H9 (cell line): Measurements from ENCODE around the gene ABCC3. TPM values are rescaled to one million over a fixed set of nuclear protein-coding genes. Genes with fewer than 3 reads are reported as not detected.

ENCODE experiments used
- DNase-seq: peaks from one replicate; pipeline ENCODE4 v3.0.0-alpha.2; 2017
- H2AFZ ChIP-seq: one replicate; pipeline ENCODE4 v1.6.1; 2013; ENCODE audit warnings: mild to moderate bottlenecking, low read length, control low read depth, moderate library complexity
- H2AK5ac ChIP-seq: 2 replicates; pipeline ENCODE4 v1.6.1; 2013; ENCODE audit warnings: low read length, control low read depth, mixed read lengths; ENCODE audit not compliant: insufficient read length
- H2BK120ac ChIP-seq: one replicate; pipeline ENCODE4 v1.6.1; 2013; ENCODE audit warnings: low read depth, mild to moderate bottlenecking, low read length, control low read depth, inconsistent platforms; ENCODE audit not compliant: poor library complexity, severe bottlenecking
- H2BK12ac ChIP-seq: 2 replicates; pipeline ENCODE4 v1.6.1; 2013; ENCODE audit warnings: low read length, control low read depth, mixed read lengths, low read depth; ENCODE audit not compliant: insufficient read length
- H2BK15ac ChIP-seq: 2 replicates; pipeline ENCODE4 v1.6.1; 2013; ENCODE audit warnings: low read depth, low read length, control low read depth
- H2BK20ac ChIP-seq: one replicate; pipeline ENCODE4 v1.6.1; 2013; ENCODE audit warnings: low read depth, mild to moderate bottlenecking, low read length, control low read depth, inconsistent platforms; ENCODE audit not compliant: poor library complexity, severe bottlenecking
- H2BK5ac ChIP-seq: 2 replicates; pipeline ENCODE4 v1.6.1; 2013; ENCODE audit warnings: low read length, control low read depth, mixed read lengths; ENCODE audit not compliant: insufficient read length
- H3K14ac ChIP-seq: 2 replicates; pipeline ENCODE4 v1.6.1; 2013; ENCODE audit warnings: low read length, control low read depth; ENCODE audit not compliant: insufficient read depth
- H3K18ac ChIP-seq: 2 replicates; pipeline ENCODE4 v1.6.1; 2013; ENCODE audit warnings: low read depth, mild to moderate bottlenecking, mixed read lengths, low read length, control low read depth; ENCODE audit not compliant: insufficient read length
- H3K23ac ChIP-seq: 2 replicates; pipeline ENCODE4 v1.6.1; 2013; ENCODE audit warnings: low read length, control low read depth, mixed read lengths, low read depth; ENCODE audit not compliant: insufficient read length
- H3K23me2 ChIP-seq: 2 replicates; pipeline ENCODE4 v1.6.1; 2013; ENCODE audit warnings: low read depth, mild to moderate bottlenecking, mixed read lengths, low read length, control low read depth; ENCODE audit not compliant: insufficient read length, poor library complexity, severe bottlenecking
- H3K27ac ChIP-seq: 2 replicates; pipeline ENCODE4 v1.5.1; 2013; ENCODE audit warnings: low read length, control low read depth, mixed read lengths, low read depth; ENCODE audit not compliant: insufficient read length
- H3K27me3 ChIP-seq: 2 replicates; pipeline ENCODE4 v1.6.1; 2013; ENCODE audit warnings: low read length, control low read depth, inconsistent platforms; ENCODE audit not compliant: insufficient read depth
- H3K4ac ChIP-seq: 2 replicates; pipeline ENCODE4 v1.6.1; 2013; ENCODE audit warnings: low read depth, mild to moderate bottlenecking, control low read depth, inconsistent platforms, low read length, moderate library complexity
- H3K4me1 ChIP-seq: 2 replicates; pipeline ENCODE4 v1.6.1; 2013; ENCODE audit warnings: low read length, control low read depth, inconsistent platforms; ENCODE audit not compliant: insufficient read depth
- H3K4me2 ChIP-seq: 2 replicates; pipeline ENCODE4 v1.6.1; 2013; ENCODE audit warnings: low read length, control low read depth, mixed read lengths; ENCODE audit not compliant: insufficient read length, insufficient read depth
- H3K56ac ChIP-seq: 2 replicates; pipeline ENCODE4 v1.6.1; 2013; ENCODE audit warnings: low read depth, mild to moderate bottlenecking, mixed read lengths, low read length, control low read depth; ENCODE audit not compliant: insufficient read length
- H3K79me1 ChIP-seq: 2 replicates; pipeline ENCODE4 v1.6.1; 2013; ENCODE audit warnings: low read depth, mild to moderate bottlenecking, moderate library complexity, low read length, control low read depth, inconsistent platforms; ENCODE audit not compliant: insufficient read depth, poor library complexity, severe bottlenecking
- H3K79me2 ChIP-seq: 2 replicates; pipeline ENCODE4 v1.6.1; 2013; ENCODE audit warnings: low read length, control low read depth, inconsistent platforms; ENCODE audit not compliant: insufficient read depth
- H3K9ac ChIP-seq: 2 replicates; pipeline ENCODE4 v1.6.1; 2013; ENCODE audit warnings: low read length, control low read depth, mixed read lengths; ENCODE audit not compliant: insufficient read length; ENCODE audit errors: extremely low read depth
- H3K9me3 ChIP-seq: one replicate; pipeline ENCODE4 v1.6.1; 2013; ENCODE audit warnings: low read depth, low read length, inconsistent platforms; ENCODE audit not compliant: control insufficient read depth
- H3T11ph ChIP-seq: one replicate; pipeline ENCODE4 v1.6.1; 2013; ENCODE audit warnings: mild to moderate bottlenecking, low read length, control low read depth, inconsistent platforms
- H4K20me1 ChIP-seq: one replicate; pipeline ENCODE4 v1.6.1; 2013; ENCODE audit not compliant: control insufficient read depth, insufficient read length, insufficient read depth
- H4K5ac ChIP-seq: 2 replicates; pipeline ENCODE4 v1.6.1; 2013; ENCODE audit warnings: low read depth, mild to moderate bottlenecking, mixed read lengths, low read length, control low read depth; ENCODE audit not compliant: insufficient read length
- H4K8ac ChIP-seq: replicated peaks from 2 replicates; pipeline ENCODE4 v1.6.1; 2013; ENCODE audit warnings: low read length, control low read depth, mixed read lengths, low read depth; ENCODE audit not compliant: insufficient read length
- H4K91ac ChIP-seq: 2 replicates; pipeline ENCODE4 v1.6.1; 2013; ENCODE audit warnings: low read depth, mild to moderate bottlenecking, moderate library complexity, mixed read lengths, low read length, control low read depth; ENCODE audit not compliant: insufficient read length
- H3K27ac Mint-ChIP-seq, 3 experiments: 2 replicates in 2 of 3; 3 replicates in 1 of 3; pipeline ENCODE4 v1.8.0; 2020 to 2021; ENCODE audit warnings: mixed read lengths in 3 of 3, mild to moderate bottlenecking in 1 of 3, moderate library complexity in 1 of 3
- H3K27me3 Mint-ChIP-seq: 2 replicates; pipeline ENCODE4 v1.8.0; 2021; ENCODE audit warnings: low read depth, mild to moderate bottlenecking, moderate library complexity, mixed read lengths
- H3K36me3 Mint-ChIP-seq, 3 experiments: 2 replicates in 2 of 3; 3 replicates in 1 of 3; pipeline ENCODE4 v1.8.0; 2020 to 2021; ENCODE audit warnings: low read depth in 3 of 3, mixed read lengths in 3 of 3; ENCODE audit not compliant: insufficient read depth in 1 of 3
- H3K4me1 Mint-ChIP-seq, 2 experiments: 2 replicates each; pipeline ENCODE4 v1.8.0; 2020; ENCODE audit warnings: mixed read lengths in 2 of 2
- H3K4me3 Mint-ChIP-seq, 2 experiments: 2 replicates in 1 of 2; 3 replicates in 1 of 2; pipeline ENCODE4 v1.8.0; 2020 to 2021; ENCODE audit warnings: mild to moderate bottlenecking in 2 of 2, mixed read lengths in 2 of 2, moderate library complexity in 1 of 2
- H3K9me3 Mint-ChIP-seq, 2 experiments: 2 replicates in 1 of 2; 3 replicates in 1 of 2; pipeline ENCODE4 v1.8.0; 2020; ENCODE audit warnings: mild to moderate bottlenecking in 2 of 2, mixed read lengths in 2 of 2, moderate library complexity in 1 of 2
- WGBS: extraction: QIAGEN DNeasy Blood & Tissue Kit; methylation state at CpG from one replicate; pipeline ENCODE4 v1.1.7; 2013; ENCODE audit warnings: missing lambda C conversion rate, low lambda C conversion rate, mixed read lengths; ENCODE audit not compliant: insufficient read length; ENCODE audit errors: extremely low coverage; 5-methylcytosine and 5-hydroxymethylcytosine counted together
- total RNA-seq: library from RNA; stranded (reverse); gene quantifications from 2 replicates; pipeline ENCODE4 v1.2.1, GENCODE V29; 2021
- TF ChIP-seq, protein P1 (sequence below): fragments of 200-600 bp; sonication (generic); conservative IDR thresholded peaks from 3 replicates; pipeline ENCODE4 v1.8.0; 2021; ENCODE audit warnings: antibody characterized with exemption, mild to moderate bottlenecking

Gene ABCC3
- total RNA-seq, 1 experiment from 2014 or later = 0.31 TPM

DNA sequence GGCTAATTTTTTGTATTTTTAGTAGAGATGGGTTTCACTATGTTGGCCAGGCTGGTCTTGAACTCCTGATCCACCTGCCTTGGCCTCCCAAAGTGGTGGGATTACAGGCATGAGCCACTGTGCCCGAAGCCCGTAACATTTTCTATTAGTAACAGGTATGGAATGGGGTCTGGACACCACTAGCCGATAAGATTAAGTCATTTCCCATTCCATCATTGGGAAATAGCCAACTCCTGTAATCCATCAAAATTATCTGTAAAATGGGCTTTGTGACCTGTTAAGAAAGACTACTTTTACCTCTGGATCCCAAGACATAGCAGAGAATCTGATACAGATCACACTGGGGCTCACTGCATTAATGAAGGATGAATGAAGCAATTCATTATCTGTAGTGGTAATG is 80.8 kb downstream of the ABCC3 start:
- Histone ChIP-seq H2BK12ac (no peak overlapping the region), H4K8ac (no peak overlapping the region), H3K79me1 (no peaks in the 10 kb centered on the region), H3K27me3 (no peaks in the 10 kb centered on the region), H3K14ac (no peak overlapping the region), H3K27ac (no peak overlapping the region), H3K4ac (no peak overlapping the region), H3K79me2 (peaks cover 7% of the 10 kb centered on the region), H3K9me3 (no peaks in the 10 kb centered on the region), H3K18ac (no peak overlapping the region), H2AFZ (no peak overlapping the region), H4K91ac (no peak overlapping the region), H4K20me1 (no peaks in the 10 kb centered on the region), H2BK5ac (no peak overlapping the region), H2BK15ac (no peak overlapping the region), H2BK120ac (no peak overlapping the region), H4K5ac (no peak overlapping the region), H2BK20ac (no peak overlapping the region), H3K23ac (no peak overlapping the region), H3K4me1 (no peaks in the 10 kb centered on the region; the same call in 1 of the 2 replicates), H3K56ac (no peak overlapping the region), H3K9ac (no peak overlapping the region), H3T11ph (no peak overlapping the region), H3K4me2 (no peak overlapping the region), H2AK5ac (no peak overlapping the region), H3K23me2 (peaks cover 6% of the 10 kb centered on the region)
- WGBS = no CpG with 5 or more reads among the region's 3 CpGs
- peaks cover 0 to 5% (median 3%) of the 10 kb centered on the region in 3 experiments; a peak in 1 of 7 replicates for H3K36me3 Mint-ChIP-seq
- H3K9me3 Mint-ChIP-seq = no peaks in the 10 kb centered on the region
- H3K27ac Mint-ChIP-seq = no peak overlapping the region
- peaks cover 6 to 12% of the 10 kb centered on the region in 2 experiments for H3K4me1 Mint-ChIP-seq
- H3K27me3 Mint-ChIP-seq = no peaks in the 10 kb centered on the region; the same call in 1 of the 2 replicates
- H3K4me3 Mint-ChIP-seq = no peak overlapping the region
- DNase-seq = no peak
- TF ChIP-seq, protein P1, sequence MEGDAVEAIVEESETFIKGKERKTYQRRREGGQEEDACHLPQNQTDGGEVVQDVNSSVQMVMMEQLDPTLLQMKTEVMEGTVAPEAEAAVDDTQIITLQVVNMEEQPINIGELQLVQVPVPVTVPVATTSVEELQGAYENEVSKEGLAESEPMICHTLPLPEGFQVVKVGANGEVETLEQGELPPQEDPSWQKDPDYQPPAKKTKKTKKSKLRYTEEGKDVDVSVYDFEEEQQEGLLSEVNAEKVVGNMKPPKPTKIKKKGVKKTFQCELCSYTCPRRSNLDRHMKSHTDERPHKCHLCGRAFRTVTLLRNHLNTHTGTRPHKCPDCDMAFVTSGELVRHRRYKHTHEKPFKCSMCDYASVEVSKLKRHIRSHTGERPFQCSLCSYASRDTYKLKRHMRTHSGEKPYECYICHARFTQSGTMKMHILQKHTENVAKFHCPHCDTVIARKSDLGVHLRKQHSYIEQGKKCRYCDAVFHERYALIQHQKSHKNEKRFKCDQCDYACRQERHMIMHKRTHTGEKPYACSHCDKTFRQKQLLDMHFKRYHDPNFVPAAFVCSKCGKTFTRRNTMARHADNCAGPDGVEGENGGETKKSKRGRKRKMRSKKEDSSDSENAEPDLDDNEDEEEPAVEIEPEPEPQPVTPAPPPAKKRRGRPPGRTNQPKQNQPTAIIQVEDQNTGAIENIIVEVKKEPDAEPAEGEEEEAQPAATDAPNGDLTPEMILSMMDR = no peak
